GM21367 (cell line): Measurements from ENCODE around the gene CHD5.
"Not testable (repeated sequence)": the region's sequence is repeated elsewhere in the genome, so short reads cannot be mapped to it uniquely, and the experiment has no call there.

Source experiments
- ATAC-seq: cut with Tn5 transposase; IDR thresholded peaks from one replicate; pipeline ENCODE4 v1.9.1; 2021; ENCODE audit not compliant: unreplicated experiment

Gene CHD5

GRCh38 chr1:6087377-6087772 is 92.7 kb downstream of the CHD5 start:
- ATAC-seq, result no peak

DNA sequence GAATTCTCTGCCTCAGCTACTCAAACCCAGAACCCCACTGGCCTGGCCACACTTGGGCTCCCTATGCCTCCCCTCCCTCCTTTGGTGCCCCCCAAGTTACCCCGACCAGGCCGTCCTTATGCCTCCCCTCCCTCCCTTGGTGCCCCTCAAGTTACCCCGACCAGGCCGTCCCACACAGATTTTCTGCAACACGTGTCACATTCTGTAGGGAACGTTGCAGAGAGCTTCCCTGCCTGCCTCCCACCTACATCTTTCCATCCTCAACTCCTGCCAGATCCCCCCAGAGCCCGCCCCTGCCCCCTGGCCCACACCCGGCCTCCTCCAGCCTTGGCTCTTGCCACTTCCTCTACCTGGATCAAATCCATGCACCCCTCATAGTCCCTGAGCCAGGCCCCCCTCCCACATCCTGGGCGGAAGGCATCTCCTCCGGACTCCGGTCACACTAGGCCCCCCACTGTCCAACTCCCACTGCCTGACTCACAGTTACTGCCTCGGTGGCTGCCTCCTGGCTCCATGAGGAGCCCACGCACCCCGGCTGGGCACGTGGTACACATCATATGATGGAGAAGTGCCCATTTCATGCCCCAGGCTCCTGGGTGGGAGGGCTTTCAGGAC is 93.3 kb downstream of the CHD5 start:
- ATAC-seq, result no peak

DNA sequence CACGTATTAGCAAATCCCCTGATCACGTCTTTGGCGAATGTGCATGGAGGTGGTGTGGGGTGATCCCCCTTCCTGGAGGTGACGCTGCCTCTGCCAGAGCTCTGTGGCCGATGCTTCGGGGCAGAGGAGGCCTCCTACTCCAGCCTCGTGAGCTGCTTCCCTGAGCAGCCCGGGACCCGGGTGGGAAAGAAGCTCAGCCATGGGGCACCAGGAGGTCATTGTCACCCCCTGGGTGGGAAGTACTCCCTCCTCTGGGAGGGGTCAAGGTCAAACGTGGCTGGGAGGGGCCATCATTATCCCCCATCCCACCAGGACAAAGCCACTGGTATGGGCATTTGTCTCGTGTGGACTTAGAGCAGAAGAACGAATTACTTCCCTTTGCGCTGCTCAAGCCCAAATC is 93.8 kb downstream of the CHD5 start:
- ATAC-seq, result no peak

- no peak for ATAC-seq
Observed at GRCh38 chr1:6085666-6086065, 94.5 kb downstream of the CHD5 start.

GRCh38 chr1:6084781-6085495 is 95.2 kb downstream of the CHD5 start:
- ATAC-seq, result no peak

GRCh38 chr1:6083801-6084446 is 96.2 kb downstream of the CHD5 start:
- no peak for ATAC-seq

DNA sequence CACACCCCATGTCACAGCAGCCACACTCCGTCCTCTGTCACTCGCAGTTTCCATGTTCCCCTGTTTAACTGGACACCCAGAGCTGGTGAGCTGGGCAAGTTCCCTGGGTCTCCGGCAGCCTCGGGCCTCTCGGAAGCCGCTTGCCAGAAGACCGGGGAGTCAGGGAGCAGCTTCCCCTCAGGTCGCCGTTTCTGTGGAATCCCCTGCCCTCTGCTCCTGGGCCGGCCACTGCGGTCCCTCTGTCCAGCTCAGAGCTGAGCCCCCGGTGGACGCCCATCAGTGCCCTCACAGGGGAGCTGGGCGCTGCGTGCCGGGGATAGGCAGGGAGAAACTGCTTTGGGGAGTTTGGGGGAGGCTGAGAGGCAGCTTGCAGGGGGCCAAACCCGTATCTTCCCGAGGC is 96.7 kb downstream of the CHD5 start:
- ATAC-seq, result no peak

DNA sequence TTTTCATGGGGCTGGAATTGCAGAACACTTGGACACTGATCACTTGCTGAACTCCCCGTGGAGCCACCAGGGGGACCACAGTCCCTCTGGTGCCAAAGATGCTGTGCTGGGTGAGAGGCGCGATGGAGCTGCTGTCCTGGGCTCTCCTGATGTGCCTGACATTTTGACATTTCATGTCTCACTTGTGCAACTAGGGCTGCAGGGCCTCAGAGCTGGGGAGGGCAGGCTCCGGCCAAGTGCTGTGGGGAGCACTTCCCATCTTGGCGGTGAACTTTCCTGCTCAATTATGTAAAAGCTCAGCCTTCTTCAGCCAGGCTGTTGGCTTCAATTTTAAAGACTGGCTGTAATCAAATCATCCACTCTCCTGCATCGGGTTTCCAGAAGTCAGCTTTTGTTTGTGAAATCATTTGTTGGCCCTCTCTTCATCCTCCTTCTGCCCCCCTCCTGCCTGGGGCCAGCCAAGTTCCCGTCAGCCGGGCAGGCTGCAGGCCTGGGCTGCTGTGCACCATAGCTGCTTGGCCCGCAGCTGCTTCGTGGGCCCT is 97.6 kb downstream of the CHD5 start:
- ATAC-seq, result no peak

- ATAC-seq, result no peak
Observed at GRCh38 chr1:6081901-6082300, 98.2 kb downstream of the CHD5 start.

DNA sequence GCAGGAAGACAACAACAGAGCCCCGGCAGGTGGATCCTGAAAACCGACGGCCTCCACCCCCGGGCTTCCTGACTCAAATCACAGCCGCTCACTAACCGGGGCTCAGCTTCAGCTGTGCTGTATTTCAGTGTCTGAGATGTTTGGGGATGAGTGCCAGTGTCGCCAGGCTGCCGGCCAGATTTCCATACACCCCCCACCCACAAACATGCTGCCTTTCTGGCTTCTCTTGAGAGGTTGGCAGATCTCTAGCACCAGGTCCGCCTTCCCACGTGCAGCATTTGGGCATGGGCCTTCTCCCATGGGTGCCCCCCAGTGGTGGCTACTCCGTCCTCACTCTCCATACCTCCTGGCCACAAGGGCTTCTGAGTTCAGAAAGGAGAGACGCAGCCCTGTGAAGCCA is 99.7 kb downstream of the CHD5 start:
- ATAC-seq, result no peak

DNA sequence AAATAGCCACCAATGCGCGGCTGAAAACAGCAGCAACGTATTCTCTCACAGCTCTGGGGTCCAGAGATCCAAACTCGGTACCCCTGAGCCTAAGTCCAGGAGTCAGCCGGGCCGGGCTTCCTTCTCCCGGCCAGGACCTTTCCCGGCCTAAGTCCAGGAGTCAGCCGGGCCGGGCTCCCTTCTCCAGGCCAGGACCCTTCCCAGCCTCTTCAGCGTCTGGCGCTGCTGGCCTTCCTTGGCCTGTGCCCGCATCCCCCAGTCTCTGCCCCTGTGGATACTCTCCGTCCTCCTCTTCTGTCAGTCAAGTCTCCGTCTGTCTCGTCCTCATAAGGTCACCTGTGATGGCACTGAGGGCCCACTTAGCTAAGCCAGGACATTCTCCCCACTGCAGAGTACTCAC is 102.2 kb downstream of the CHD5 start:
- ATAC-seq, result no peak

GRCh38 chr1:6077506-6077905 is 102.6 kb downstream of the CHD5 start:
- ATAC-seq, result no peak

DNA sequence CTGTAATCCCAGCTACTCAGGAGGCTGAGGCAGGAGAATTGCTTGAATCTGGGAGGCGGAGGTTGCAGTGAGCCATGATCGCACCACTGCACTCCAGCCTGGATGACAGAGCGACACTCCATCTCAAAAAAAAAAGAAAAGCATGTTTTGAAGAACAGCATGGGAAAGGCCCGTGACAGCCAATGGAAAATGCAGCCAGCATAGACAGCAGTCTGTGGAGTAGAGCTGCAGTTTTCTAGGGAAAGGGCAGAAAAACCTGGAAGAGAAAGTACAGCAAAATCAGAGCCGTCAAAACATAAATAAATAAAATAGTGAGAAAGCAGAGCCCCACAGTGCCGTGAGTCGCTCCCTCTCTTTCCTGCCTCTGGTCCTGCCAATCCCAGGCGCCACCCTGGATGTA is 103.1 kb downstream of the CHD5 start:
- ATAC-seq, result not testable (repeated sequence)

DNA sequence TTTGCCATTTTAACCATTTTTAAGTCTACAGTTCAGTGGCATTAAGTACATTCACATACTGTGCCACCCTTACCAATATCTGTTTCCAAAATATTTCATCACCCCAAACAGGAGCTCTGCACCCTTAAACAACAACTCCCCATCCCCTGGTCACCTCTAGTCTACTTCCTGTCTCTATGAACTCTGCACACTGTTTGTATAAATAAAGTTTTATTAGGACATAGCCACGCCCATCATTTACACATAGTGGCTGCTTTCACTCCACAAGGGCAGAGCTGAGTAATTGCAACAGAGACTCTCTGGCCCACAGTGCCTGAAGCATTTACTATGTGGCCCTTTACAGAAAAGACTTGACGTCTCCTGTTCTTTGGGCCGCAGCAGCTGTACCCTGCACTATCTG is 104.4 kb downstream of the CHD5 start:
- ATAC-seq, result no peak

DNA sequence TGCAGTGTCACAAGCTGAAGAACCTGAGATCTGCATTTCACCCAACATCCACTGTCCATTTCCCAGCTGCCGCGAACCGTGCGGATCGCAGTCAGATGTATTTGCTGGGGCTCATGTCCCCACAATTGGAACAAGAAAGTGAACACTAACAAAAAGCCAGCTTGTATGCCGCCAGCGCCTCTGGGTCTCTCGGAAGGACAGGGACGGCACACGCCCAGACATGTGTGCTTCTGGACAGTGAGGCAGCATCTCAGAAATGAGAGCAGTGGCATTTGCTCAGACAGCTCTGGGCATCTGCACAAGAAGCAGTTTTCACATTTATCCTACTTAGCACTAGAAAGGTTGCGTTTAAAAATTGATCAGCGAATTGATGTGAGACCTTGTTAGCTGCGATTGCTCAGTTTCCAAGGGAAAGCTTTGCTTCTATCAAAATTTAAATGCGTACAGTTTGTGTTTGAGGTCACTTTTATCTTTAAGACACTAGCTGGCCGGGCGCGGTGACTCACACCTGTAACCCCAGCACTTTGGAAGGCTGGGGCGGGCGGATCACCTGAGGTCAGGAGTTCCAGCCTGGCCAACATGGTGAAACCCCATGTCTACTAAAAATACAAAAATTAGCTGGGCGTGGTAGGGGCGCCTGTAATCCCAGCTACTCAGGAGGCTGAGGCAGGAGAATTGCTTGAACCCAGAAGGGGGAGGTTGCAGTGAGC is 105.8 kb downstream of the CHD5 start:
- ATAC-seq, result no peak

- no peak for ATAC-seq
Observed at GRCh38 chr1:6073480-6074053, 106.6 kb downstream of the CHD5 start.

GRCh38 chr1:6072774-6073479 is 107.2 kb downstream of the CHD5 start:
- no peak for ATAC-seq

DNA sequence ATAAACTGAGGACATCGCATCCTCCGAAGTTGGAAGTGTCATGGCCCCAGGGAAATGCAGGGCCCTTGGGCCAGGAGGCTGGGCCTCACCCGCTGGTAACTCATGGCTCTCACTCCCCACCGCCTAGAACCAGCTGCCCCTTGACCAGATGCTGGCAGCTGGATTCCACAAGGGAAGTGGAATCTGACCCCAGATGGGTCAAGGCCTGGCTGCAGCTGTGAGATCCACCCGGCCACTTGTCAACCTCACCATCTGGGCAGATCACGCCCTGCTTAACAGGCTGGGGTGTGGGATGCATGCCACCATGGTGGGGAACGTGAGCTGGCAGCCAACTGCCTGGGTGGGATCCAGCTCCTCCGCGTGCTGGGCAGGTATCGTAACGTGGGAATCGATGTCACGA is 108.9 kb downstream of the CHD5 start:
- ATAC-seq, result no peak

DNA sequence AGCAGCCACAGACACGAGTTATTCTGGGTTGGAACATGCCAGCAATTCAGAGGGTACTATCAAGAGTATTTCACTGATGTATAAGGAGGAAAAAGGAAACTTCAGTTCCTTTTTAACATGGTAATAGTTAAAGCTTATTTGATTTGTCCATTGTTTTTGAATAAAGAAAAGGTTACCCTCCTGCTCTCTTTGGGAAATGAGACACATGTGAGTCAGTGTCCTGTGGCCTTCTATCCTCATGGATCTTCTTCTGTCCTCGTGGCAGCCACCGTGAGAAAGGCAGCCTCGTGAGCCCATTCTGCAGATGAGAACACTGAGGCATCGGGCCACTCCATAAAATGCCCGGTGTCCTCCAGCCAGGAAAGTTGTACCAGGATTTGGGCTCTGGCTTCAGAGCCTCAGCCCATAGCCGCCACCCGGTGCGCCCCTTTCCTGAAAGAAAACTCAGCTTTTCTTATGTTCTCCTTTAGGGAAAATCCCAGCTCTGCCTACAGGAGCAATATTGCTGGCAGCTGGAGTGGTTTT is 109.6 kb downstream of the CHD5 start:
- no peak for ATAC-seq

GRCh38 chr1:6069573-6069972 is 110.5 kb downstream of the CHD5 start:
- no peak for ATAC-seq
